WTC11 (cell line): ENCODE measurements around the gene RSU1. TPM values are rescaled to one million over a fixed set of nuclear protein-coding genes. Genes with fewer than 3 reads are reported as not detected.

Source experiments
- ATAC-seq: fragments of 200-7000 bp; cut with Tn5 transposase; 2 replicates; pipeline ENCODE4 v1.10.0; 2021; ENCODE audit warnings: mild to moderate bottlenecking, moderate library complexity
- Bru-seq: library from RNA; stranded (reverse); fragments of 400-500 nt; gene quantifications from one replicate; lab custom pipeline; 2021; lab: Mats Ljungman, UMichigan
- CTCF ChIA-PET: fragments of 300-600 bp; sonication (Branson Sonifier 250); formaldehyde crosslinking; loops from one replicate; lab custom pipeline; 2021; ENCODE audit warnings: antibody characterized with exemption; lab: Charles Lee
- POLR2A ChIA-PET: fragments of 350-600 bp; sonication (Branson Sonifier 250); formaldehyde crosslinking; loops from one replicate; lab custom pipeline; 2021; ENCODE audit warnings: antibody characterized with exemption; lab: Charles Lee
- DNase-seq: peaks from one replicate; pipeline ENCODE4 v3.0.0; 2021; ENCODE audit warnings: low spot score
- H3K27ac Mint-ChIP-seq: 2 replicates; pipeline ENCODE4 v1.8.0; 2021; ENCODE audit warnings: mixed read lengths
- H3K27me3 Mint-ChIP-seq: 2 replicates; pipeline ENCODE4 v1.8.0; 2021; ENCODE audit warnings: low read depth, mild to moderate bottlenecking, moderate library complexity, mixed read lengths
- H3K36me3 Mint-ChIP-seq: 2 replicates; pipeline ENCODE4 v1.8.0; 2021; ENCODE audit warnings: mixed read lengths
- H3K4me1 Mint-ChIP-seq: 2 replicates; pipeline ENCODE4 v1.8.0; 2022; ENCODE audit warnings: mixed read lengths
- H3K4me3 Mint-ChIP-seq: 2 replicates; pipeline ENCODE4 v1.8.0; 2021; ENCODE audit warnings: mild to moderate bottlenecking, moderate library complexity, mixed read lengths
- H3K9me3 Mint-ChIP-seq: 2 replicates; pipeline ENCODE4 v1.8.0; 2021; ENCODE audit warnings: mixed read lengths
- CREM ChIP-seq: sonication (generic); formaldehyde crosslinking; IDR thresholded peaks from 2 replicates; pipeline ENCODE4 v1.8.1; 2022; ENCODE audit warnings: mild to moderate bottlenecking, missing genetic modification reagents, moderate library complexity
- ESRRA ChIP-seq: sonication (generic); formaldehyde crosslinking; IDR thresholded peaks from 2 replicates; pipeline ENCODE4 v1.8.1; 2022; ENCODE audit warnings: mild to moderate bottlenecking, missing genetic modification reagents, borderline replicate concordance
- FOXJ3 ChIP-seq: sonication (generic); formaldehyde crosslinking; IDR thresholded peaks from 2 replicates; pipeline ENCODE4 v1.9.0; 2021; ENCODE audit warnings: missing genetic modification reagents, mild to moderate bottlenecking, borderline replicate concordance
- FOXK1 ChIP-seq: sonication (generic); formaldehyde crosslinking; IDR thresholded peaks from 2 replicates; pipeline ENCODE4 v1.8.0; 2022; ENCODE audit warnings: mild to moderate bottlenecking, moderate library complexity, missing genetic modification reagents
- GTF2I ChIP-seq: fragments of 250-450 bp; sonication (Bioruptor Pico); conservative IDR thresholded peaks from 2 replicates; pipeline ENCODE4 v1.4.0; 2021; ENCODE audit warnings: mild to moderate bottlenecking
- NFATC4 ChIP-seq: fragments of 250-450 bp; sonication (Bioruptor Pico); IDR thresholded peaks from 2 replicates; pipeline ENCODE4 v1.9.0; 2021; ENCODE audit warnings: mild to moderate bottlenecking
- NFE2L1 ChIP-seq: sonication (generic); formaldehyde crosslinking; IDR thresholded peaks from 2 replicates; pipeline ENCODE4 v1.8.1; 2023; ENCODE audit warnings: missing genetic modification reagents
- SMAD4 ChIP-seq: sonication (generic); formaldehyde crosslinking; IDR thresholded peaks from 2 replicates; pipeline ENCODE4 v1.8.0; 2022; ENCODE audit warnings: mild to moderate bottlenecking, missing genetic modification reagents
- SP1 ChIP-seq: sonication (generic); formaldehyde crosslinking; conservative IDR thresholded peaks from 2 replicates; pipeline ENCODE4 v1.8.1; 2022; ENCODE audit warnings: missing genetic modification reagents
- ZNF138 ChIP-seq: sonication (generic); formaldehyde crosslinking; conservative IDR thresholded peaks from 2 replicates; pipeline ENCODE4 v1.8.1; 2022; ENCODE audit warnings: mild to moderate bottlenecking, moderate library complexity, missing genetic modification reagents
- ZNF416 ChIP-seq: fragments of 250-450 bp; sonication (Bioruptor Pico); IDR thresholded peaks from 2 replicates; pipeline ENCODE4 v1.9.0; 2021; ENCODE audit warnings: mild to moderate bottlenecking, inconsistent platforms
- ZNF423 ChIP-seq: fragments of 250-450 bp; sonication (Bioruptor Pico); IDR thresholded peaks from 2 replicates; pipeline ENCODE4 v2.1.2; 2022; ENCODE audit warnings: mild to moderate bottlenecking, moderate library complexity
- long read RNA-seq, 3 experiments: library from RNA in 1 of 3; library from capped mRNA in 1 of 3; library from polyadenylated mRNA in 1 of 3; unstranded in 2 of 3; stranded (forward) in 1 of 3; transcript quantifications; one replicate each; pipeline ENCODE4 v2.0.0, GENCODE V29; 2021
- total RNA-seq: library from RNA; stranded (reverse); gene quantifications from 3 replicates; pipeline ENCODE4 v1.2.3, GENCODE V29; 2021
- TF ChIP-seq, protein P1 (sequence below): fragments of 250-450 bp; sonication (Bioruptor Pico); IDR thresholded peaks from 2 replicates; pipeline ENCODE4 v1.9.0; 2021; ENCODE audit warnings: moderate library complexity, mild to moderate bottlenecking, inconsistent platforms, borderline replicate concordance
- TF ChIP-seq, protein P2 (sequence below): sonication (generic); formaldehyde crosslinking; IDR thresholded peaks from 2 replicates; pipeline ENCODE4 v1.8.0; 2023; ENCODE audit warnings: mild to moderate bottlenecking, missing genetic modification reagents
- TF ChIP-seq, protein P3 (sequence below): sonication (generic); formaldehyde crosslinking; IDR thresholded peaks from 2 replicates; pipeline ENCODE4 v1.8.0; 2022; ENCODE audit warnings: mild to moderate bottlenecking, missing genetic modification reagents
- TF ChIP-seq, protein P4 (sequence below): sonication (generic); formaldehyde crosslinking; IDR thresholded peaks from 2 replicates; pipeline ENCODE4 v1.8.1; 2022; ENCODE audit warnings: low read depth, mild to moderate bottlenecking, moderate library complexity, missing genetic modification reagents, borderline replicate concordance
- TF ChIP-seq, protein P5 (sequence below): sonication (generic); formaldehyde crosslinking; IDR thresholded peaks from 2 replicates; pipeline ENCODE4 v1.8.1; 2023; ENCODE audit warnings: mild to moderate bottlenecking, missing genetic modification reagents
- TF ChIP-seq, protein P6 (sequence below): sonication (generic); formaldehyde crosslinking; IDR thresholded peaks from 2 replicates; pipeline ENCODE4 v1.8.0; 2022; ENCODE audit warnings: mild to moderate bottlenecking, missing genetic modification reagents
- TF ChIP-seq, protein P7 (sequence below): sonication (generic); formaldehyde crosslinking; conservative IDR thresholded peaks from 2 replicates; pipeline ENCODE4 v1.8.1; 2022; ENCODE audit warnings: mild to moderate bottlenecking, missing genetic modification reagents
- TF ChIP-seq, protein P8 (sequence below): sonication (generic); formaldehyde crosslinking; IDR thresholded peaks from 2 replicates; pipeline ENCODE4 v1.8.0; 2022; ENCODE audit warnings: mild to moderate bottlenecking, missing genetic modification reagents
- TF ChIP-seq, protein P9 (sequence below): sonication (generic); formaldehyde crosslinking; IDR thresholded peaks from 2 replicates; pipeline ENCODE4 v1.8.1; 2022; ENCODE audit warnings: low read depth, missing genetic modification reagents, borderline replicate concordance

Gene RSU1
- 46.4 to 52.4 TPM (median 51.8 TPM) in 3 replicates for total RNA-seq
- Bru-seq, nascent RNA, result percentile 66 among the genes with signal in this experiment
- long read RNA-seq, experiment 1, transcript RSU1-205 (8 exons, 3,639 nt), result minor isoform, 48 of 328 reads
- long read RNA-seq, experiment 1, transcript RSU1-203 (8 exons, 3,919 nt), result minor isoform, 5 of 328 reads
- long read RNA-seq, experiment 1, transcript RSU1-201 (9 exons, 3,834 nt), result major isoform, 256 of 328 reads
- long read RNA-seq, experiment 1, partial matches to known transcripts, result 6 of 328 reads
- long read RNA-seq, experiment 1, other reads (novel, unspliced or antisense), result 13 of 328 reads
- long read RNA-seq, experiment 2, transcript RSU1-201 (9 exons, 3,834 nt), result major isoform, 35 of 80 reads
- long read RNA-seq, experiment 2, transcript RSU1-205 (8 exons, 3,639 nt), result minor isoform, 7 of 80 reads
- long read RNA-seq, experiment 2, partial matches to known transcripts, result 7 of 80 reads
- long read RNA-seq, experiment 2, other reads (novel, unspliced or antisense), result 30 of 80 reads
- long read RNA-seq, experiment 3, transcript RSU1-201 (9 exons, 3,834 nt), result major isoform, 43 of 58 reads
- long read RNA-seq, experiment 3, transcript RSU1-205 (8 exons, 3,639 nt), result minor isoform, 10 of 58 reads
- long read RNA-seq, experiment 3, partial matches to known transcripts, result 2 of 58 reads
- long read RNA-seq, experiment 3, other reads (novel, unspliced or antisense), result 2 of 58 reads

DNA sequence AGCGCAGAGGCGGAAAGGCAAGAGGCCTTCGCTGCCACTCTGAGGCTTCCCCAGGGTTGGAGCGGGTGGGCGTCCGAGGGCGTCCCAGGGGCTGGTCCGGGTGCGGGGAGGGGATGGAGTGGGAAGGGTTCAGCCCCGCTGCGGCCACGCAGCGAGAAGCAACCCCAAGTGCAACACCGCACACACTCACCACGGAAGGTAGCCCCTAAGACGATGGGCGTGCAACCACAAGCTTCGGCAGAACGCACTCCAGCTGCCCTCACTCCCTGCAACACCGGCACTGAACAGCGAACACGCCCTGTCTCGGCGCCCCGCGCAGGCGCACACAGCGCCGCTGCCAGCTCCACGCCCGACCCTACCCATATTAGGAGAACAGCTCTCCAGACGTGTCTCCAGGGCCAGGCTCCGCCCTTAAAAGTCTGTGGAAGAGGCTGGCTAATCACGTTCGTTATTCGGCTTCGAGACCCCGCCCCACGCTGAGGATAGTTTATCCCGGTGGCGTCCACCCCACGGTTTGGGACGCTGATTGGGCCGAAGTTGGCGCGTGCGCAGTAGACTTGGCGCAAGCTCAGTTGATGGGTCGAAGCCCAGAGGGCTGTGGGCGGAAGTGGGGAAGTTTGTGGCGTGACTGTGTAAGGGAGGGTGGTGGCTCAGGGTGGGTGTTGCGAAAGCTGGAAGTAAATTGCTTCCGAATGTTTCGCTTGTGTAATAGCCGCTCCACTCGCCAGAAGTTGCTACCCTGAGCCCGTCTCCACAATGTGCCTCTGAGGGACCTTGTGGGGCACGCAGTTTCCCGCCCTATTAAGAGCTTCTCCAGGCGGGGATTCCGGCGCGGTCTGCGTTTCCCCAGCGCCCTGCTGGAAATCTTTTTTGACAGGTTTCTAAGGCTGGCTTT, at the start of gene RSU1:
Gene RSU1, minus strand, starts transcription at position 300 of the 895 bp plus-strand sequence. CDS start 343 bp downstream, outside the sequence.
- ChIA-PET CTCF (interaction anchor here (0.6 to 1.3 kb wide), 8 partner anchors 8 to 980 kb away, joined by 3 to 7 read pairs (median 3); no protein-coding TSS in a partner anchor), POLR2A (interaction anchor here (0.6 to 1.2 kb wide), 3 partner anchors 20 to 797 kb away, joined by 3 to 6 read pairs (median 3); partner anchors contain the start of gene TRDMT1)
- DNase-seq, result peak; percentile 99
- Mint-ChIP-seq H3K27me3 (peaks cover 29% of the 10 kb centered on the region), H3K36me3 (peaks cover 16% of the 10 kb centered on the region), H3K27ac (peak within 1 kb of the TSS; percentile 65), H3K4me3 (peak within 1 kb of the TSS; percentile 93), H3K4me1 (peaks cover 9% of the 10 kb centered on the region), H3K9me3 (peaks cover 17% of the 10 kb centered on the region)
- peak; percentile 97 for ATAC-seq
- TF ChIP-seq, protein P1, sequence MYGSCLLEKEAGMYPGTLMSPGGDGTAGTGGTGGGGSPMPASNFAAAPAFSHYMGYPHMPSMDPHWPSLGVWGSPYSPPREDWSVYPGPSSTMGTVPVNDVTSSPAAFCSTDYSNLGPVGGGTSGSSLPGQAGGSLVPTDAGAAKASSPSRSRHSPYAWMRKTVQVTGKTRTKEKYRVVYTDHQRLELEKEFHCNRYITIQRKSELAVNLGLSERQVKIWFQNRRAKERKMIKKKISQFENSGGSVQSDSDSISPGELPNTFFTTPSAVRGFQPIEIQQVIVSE (CRISPR knock-in tag), result no peak
- TF ChIP-seq, protein P2, sequence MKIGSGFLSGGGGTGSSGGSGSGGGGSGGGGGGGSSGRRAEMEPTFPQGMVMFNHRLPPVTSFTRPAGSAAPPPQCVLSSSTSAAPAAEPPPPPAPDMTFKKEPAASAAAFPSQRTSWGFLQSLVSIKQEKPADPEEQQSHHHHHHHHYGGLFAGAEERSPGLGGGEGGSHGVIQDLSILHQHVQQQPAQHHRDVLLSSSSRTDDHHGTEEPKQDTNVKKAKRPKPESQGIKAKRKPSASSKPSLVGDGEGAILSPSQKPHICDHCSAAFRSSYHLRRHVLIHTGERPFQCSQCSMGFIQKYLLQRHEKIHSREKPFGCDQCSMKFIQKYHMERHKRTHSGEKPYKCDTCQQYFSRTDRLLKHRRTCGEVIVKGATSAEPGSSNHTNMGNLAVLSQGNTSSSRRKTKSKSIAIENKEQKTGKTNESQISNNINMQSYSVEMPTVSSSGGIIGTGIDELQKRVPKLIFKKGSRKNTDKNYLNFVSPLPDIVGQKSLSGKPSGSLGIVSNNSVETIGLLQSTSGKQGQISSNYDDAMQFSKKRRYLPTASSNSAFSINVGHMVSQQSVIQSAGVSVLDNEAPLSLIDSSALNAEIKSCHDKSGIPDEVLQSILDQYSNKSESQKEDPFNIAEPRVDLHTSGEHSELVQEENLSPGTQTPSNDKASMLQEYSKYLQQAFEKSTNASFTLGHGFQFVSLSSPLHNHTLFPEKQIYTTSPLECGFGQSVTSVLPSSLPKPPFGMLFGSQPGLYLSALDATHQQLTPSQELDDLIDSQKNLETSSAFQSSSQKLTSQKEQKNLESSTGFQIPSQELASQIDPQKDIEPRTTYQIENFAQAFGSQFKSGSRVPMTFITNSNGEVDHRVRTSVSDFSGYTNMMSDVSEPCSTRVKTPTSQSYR (CRISPR knock-in tag), result no peak
- TF ChIP-seq NFATC4, result no peak
- TF ChIP-seq ZNF423, result no peak
- TF ChIP-seq NFE2L1 (CRISPR knock-in tag), result 0 out of 2 replicates have a peak, but pooled peaks have one; percentile 36
- no peak for TF ChIP-seq ZNF138 (CRISPR knock-in tag)
- no peak for TF ChIP-seq FOXJ3 (CRISPR knock-in tag)
- TF ChIP-seq, protein P3, sequence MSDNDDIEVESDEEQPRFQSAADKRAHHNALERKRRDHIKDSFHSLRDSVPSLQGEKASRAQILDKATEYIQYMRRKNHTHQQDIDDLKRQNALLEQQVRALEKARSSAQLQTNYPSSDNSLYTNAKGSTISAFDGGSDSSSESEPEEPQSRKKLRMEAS (CRISPR knock-in tag), result peak; percentile 48
- TF ChIP-seq, protein P4, sequence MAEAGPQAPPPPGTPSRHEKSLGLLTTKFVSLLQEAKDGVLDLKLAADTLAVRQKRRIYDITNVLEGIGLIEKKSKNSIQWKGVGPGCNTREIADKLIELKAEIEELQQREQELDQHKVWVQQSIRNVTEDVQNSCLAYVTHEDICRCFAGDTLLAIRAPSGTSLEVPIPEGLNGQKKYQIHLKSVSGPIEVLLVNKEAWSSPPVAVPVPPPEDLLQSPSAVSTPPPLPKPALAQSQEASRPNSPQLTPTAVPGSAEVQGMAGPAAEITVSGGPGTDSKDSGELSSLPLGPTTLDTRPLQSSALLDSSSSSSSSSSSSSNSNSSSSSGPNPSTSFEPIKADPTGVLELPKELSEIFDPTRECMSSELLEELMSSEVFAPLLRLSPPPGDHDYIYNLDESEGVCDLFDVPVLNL (CRISPR knock-in tag), result no peak
- TF ChIP-seq, protein P5, sequence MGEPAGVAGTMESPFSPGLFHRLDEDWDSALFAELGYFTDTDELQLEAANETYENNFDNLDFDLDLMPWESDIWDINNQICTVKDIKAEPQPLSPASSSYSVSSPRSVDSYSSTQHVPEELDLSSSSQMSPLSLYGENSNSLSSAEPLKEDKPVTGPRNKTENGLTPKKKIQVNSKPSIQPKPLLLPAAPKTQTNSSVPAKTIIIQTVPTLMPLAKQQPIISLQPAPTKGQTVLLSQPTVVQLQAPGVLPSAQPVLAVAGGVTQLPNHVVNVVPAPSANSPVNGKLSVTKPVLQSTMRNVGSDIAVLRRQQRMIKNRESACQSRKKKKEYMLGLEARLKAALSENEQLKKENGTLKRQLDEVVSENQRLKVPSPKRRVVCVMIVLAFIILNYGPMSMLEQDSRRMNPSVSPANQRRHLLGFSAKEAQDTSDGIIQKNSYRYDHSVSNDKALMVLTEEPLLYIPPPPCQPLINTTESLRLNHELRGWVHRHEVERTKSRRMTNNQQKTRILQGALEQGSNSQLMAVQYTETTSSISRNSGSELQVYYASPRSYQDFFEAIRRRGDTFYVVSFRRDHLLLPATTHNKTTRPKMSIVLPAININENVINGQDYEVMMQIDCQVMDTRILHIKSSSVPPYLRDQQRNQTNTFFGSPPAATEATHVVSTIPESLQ (CRISPR knock-in tag), result no peak
- TF ChIP-seq, protein P6, sequence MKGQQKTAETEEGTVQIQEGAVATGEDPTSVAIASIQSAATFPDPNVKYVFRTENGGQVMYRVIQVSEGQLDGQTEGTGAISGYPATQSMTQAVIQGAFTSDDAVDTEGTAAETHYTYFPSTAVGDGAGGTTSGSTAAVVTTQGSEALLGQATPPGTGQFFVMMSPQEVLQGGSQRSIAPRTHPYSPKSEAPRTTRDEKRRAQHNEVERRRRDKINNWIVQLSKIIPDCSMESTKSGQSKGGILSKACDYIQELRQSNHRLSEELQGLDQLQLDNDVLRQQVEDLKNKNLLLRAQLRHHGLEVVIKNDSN (CRISPR knock-in tag), result no peak
- TF ChIP-seq SP1 (CRISPR knock-in tag), result peak; percentile 78
- TF ChIP-seq GTF2I (CRISPR knock-in tag), result no peak
- no peak for TF ChIP-seq CREM (CRISPR knock-in tag)
- TF ChIP-seq, protein P7, sequence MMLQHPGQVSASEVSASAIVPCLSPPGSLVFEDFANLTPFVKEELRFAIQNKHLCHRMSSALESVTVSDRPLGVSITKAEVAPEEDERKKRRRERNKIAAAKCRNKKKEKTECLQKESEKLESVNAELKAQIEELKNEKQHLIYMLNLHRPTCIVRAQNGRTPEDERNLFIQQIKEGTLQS (CRISPR knock-in tag), result no peak
- peak; percentile 27; the same call in 1 of the 2 replicates for TF ChIP-seq FOXK1 (CRISPR knock-in tag)
- TF ChIP-seq SMAD4 (CRISPR knock-in tag), result peak; percentile 67; the same call in 1 of the 2 replicates
- TF ChIP-seq ESRRA (CRISPR knock-in tag), result no peak
- TF ChIP-seq, protein P8, sequence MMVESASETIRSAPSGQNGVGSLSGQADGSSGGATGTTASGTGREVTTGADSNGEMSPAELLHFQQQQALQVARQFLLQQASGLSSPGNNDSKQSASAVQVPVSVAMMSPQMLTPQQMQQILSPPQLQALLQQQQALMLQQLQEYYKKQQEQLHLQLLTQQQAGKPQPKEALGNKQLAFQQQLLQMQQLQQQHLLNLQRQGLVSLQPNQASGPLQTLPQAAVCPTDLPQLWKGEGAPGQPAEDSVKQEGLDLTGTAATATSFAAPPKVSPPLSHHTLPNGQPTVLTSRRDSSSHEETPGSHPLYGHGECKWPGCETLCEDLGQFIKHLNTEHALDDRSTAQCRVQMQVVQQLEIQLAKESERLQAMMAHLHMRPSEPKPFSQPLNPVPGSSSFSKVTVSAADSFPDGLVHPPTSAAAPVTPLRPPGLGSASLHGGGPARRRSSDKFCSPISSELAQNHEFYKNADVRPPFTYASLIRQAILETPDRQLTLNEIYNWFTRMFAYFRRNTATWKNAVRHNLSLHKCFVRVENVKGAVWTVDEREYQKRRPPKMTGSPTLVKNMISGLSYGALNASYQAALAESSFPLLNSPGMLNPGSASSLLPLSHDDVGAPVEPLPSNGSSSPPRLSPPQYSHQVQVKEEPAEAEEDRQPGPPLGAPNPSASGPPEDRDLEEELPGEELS (CRISPR knock-in tag), result no peak
- no peak for TF ChIP-seq ZNF416 (CRISPR knock-in tag)
- TF ChIP-seq, protein P9, sequence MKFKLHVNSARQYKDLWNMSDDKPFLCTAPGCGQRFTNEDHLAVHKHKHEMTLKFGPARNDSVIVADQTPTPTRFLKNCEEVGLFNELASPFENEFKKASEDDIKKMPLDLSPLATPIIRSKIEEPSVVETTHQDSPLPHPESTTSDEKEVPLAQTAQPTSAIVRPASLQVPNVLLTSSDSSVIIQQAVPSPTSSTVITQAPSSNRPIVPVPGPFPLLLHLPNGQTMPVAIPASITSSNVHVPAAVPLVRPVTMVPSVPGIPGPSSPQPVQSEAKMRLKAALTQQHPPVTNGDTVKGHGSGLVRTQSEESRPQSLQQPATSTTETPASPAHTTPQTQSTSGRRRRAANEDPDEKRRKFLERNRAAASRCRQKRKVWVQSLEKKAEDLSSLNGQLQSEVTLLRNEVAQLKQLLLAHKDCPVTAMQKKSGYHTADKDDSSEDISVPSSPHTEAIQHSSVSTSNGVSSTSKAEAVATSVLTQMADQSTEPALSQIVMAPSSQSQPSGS (CRISPR knock-in tag), result no peak
